C4-2B (cell line): ENCODE measurements around the gene APH1B.
A peak's percentile ranks its signal among the peaks of the same experiment; 100 is the strongest.

Source experiments
- H3K27ac ChIP-seq: fragments of 450-650 bp; 2 replicates; pipeline ENCODE4 v1.5.1; 2017
- CTCF ChIP-seq: fragments of 450-650 bp; conservative IDR thresholded peaks from 2 replicates; pipeline ENCODE4 v1.5.1; 2017; ENCODE audit warnings: mild to moderate bottlenecking
- ZFX ChIP-seq: fragments of 450-650 bp; IDR thresholded peaks from 2 replicates; pipeline ENCODE4 v1.6.1; 2017

APH1B gene

GRCh38 chr15:63264688-63265293 is 12.6 kb upstream of the APH1B start:
- TF ChIP-seq CTCF (no peak), ZFX (no peak)
- no peak overlapping the region for H3K27ac ChIP-seq

GRCh38 chr15:63274427-63274826 is 3.0 kb upstream of the APH1B start:
- TF ChIP-seq CTCF (no peak), ZFX (no peak)
- H3K27ac ChIP-seq = no peak overlapping the region

GRCh38 chr15:63276342-63277037 is 915 bp upstream of the APH1B start:
- TF ChIP-seq ZFX (no peak), CTCF (no peak)
- H3K27ac ChIP-seq = peak overlapping the region; percentile 74

- TF ChIP-seq CTCF = no peak
- TF ChIP-seq ZFX = no peak
- H3K27ac ChIP-seq = peak overlapping the region; percentile 74
These were observed 570 bp downstream of the APH1B start for GRCh38 chr15:63277893-63278456.

GRCh38 chr15:63283126-63283525 is 5.7 kb downstream of the APH1B start:
- no peak for TF ChIP-seq ZFX
- TF ChIP-seq CTCF = no peak
- no peak overlapping the region for H3K27ac ChIP-seq

GRCh38 chr15:63284335-63284734 is 6.9 kb downstream of the APH1B start:
- H3K27ac ChIP-seq = no peak overlapping the region
- TF ChIP-seq ZFX (no peak), CTCF (no peak)

- H3K27ac ChIP-seq = no peak overlapping the region
- TF ChIP-seq ZFX (no peak), CTCF (no peak)
These were observed 9.7 kb downstream of the APH1B start for GRCh38 chr15:63287109-63287508.
